BJ (cell line): ENCODE measurements around the gene WWOX. TPM values are rescaled to one million over a fixed set of nuclear protein-coding genes. Genes with fewer than 3 reads are reported as not detected.

Experiments used
- CTCF ChIA-PET: fragments of 350-600 bp; formaldehyde crosslinking; extraction: SDS; loops from one replicate; lab custom pipeline; 2021; ENCODE audit warnings: antibody characterized with exemption, inconsistent platforms; lab: Yijun Ruan, JAX
- POLR2A ChIA-PET: fragments of 300-600 bp; sonication (Branson Sonifier 250); formaldehyde crosslinking; extraction: SDS; loops from one replicate; lab custom pipeline; 2021; ENCODE audit warnings: antibody characterized with exemption; lab: Charles Lee
- DNase-seq: peaks from one replicate; pipeline ENCODE4 v3.0.0-alpha.2; 2011; ENCODE audit warnings: low read depth
- H3K27me3 ChIP-seq: 2 replicates; pipeline ENCODE4 v1.6.0; 2011; ENCODE audit warnings: low read length; ENCODE audit not compliant: control insufficient read depth, insufficient read depth
- H3K36me3 ChIP-seq: 2 replicates; pipeline ENCODE4 v1.5.1; 2011; ENCODE audit warnings: low read length; ENCODE audit not compliant: control insufficient read depth, insufficient read depth
- H3K4me3 ChIP-seq: 2 replicates; pipeline ENCODE4 v1.5.1; 2011; ENCODE audit warnings: low read depth, mild to moderate bottlenecking, control low read depth, low read length
- polyA plus RNA-seq: library from polyadenylated mRNA; depleted of rRNA; stranded (reverse); fragments of >200 nt; gene quantifications from 2 replicates; pipeline ENCODE4 v1.2.3, GENCODE V29; 2011
- TF ChIP-seq, protein P1 (sequence below): IDR thresholded peaks from 2 replicates; pipeline ENCODE4 v1.5.1; 2011; ENCODE audit warnings: low read depth, mild to moderate bottlenecking, control low read depth, inconsistent platforms, low read length, moderate library complexity; ENCODE audit not compliant: insufficient read depth

The WWOX gene
- polyA plus RNA-seq, 1 experiment: 3.1 TPM

DNA sequence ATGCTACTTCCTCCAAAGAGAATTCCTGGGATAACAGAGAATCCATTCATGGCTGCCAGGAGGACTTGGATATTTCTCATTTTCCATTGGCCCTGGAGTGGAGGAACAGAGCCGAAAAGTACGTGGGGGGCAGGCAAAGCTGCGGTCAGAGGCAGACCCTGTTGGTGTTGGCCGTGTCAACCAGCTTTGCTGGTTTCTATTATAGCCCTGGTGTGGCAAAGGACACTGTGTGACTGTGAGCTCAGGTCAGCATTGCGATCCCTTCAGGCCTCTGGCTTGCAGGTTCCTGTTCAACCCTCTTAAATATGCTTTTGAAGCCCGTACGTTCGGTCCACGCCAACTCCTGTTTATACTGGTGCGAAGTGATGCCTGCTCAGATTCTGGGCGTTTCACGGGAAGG is 904.9 kb downstream of the WWOX start:
- Histone ChIP-seq H3K27me3 (no peaks in the 10 kb centered on the region), H3K36me3 (no peaks in the 10 kb centered on the region), H3K4me3 (no peak overlapping the region)
- CTCF ChIA-PET: no interaction called here
- no peak for DNase-seq
- POLR2A ChIA-PET: no interaction called here
- TF ChIP-seq, protein P1, sequence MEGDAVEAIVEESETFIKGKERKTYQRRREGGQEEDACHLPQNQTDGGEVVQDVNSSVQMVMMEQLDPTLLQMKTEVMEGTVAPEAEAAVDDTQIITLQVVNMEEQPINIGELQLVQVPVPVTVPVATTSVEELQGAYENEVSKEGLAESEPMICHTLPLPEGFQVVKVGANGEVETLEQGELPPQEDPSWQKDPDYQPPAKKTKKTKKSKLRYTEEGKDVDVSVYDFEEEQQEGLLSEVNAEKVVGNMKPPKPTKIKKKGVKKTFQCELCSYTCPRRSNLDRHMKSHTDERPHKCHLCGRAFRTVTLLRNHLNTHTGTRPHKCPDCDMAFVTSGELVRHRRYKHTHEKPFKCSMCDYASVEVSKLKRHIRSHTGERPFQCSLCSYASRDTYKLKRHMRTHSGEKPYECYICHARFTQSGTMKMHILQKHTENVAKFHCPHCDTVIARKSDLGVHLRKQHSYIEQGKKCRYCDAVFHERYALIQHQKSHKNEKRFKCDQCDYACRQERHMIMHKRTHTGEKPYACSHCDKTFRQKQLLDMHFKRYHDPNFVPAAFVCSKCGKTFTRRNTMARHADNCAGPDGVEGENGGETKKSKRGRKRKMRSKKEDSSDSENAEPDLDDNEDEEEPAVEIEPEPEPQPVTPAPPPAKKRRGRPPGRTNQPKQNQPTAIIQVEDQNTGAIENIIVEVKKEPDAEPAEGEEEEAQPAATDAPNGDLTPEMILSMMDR: no peak

DNA sequence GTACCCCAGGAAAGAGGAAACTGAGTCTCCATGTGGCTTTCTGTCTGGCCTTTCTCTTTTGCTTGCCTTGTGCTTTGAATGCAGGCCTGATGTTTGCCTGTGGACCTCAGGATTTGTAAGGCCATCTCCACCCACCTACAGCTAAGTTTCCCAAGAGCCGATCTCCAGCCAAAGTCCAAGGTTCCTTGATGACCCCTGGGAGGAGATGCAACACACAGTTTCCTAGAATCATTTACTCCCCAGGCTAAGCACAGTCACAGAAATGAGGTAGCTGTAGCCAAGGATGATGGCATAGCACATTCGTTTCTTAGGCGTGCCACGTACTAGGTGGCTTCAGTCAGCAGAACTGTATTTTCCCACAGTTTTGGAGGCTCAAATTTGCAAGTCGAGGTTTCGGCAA is 905.6 kb downstream of the WWOX start:
- H3K36me3 ChIP-seq: no peaks in the 10 kb centered on the region
- POLR2A ChIA-PET: no interaction called here
- H3K27me3 ChIP-seq: no peaks in the 10 kb centered on the region
- no peak for DNase-seq
- no peak overlapping the region for H3K4me3 ChIP-seq
- CTCF ChIA-PET: no interaction called here
- TF ChIP-seq, protein P1: no peak

DNA sequence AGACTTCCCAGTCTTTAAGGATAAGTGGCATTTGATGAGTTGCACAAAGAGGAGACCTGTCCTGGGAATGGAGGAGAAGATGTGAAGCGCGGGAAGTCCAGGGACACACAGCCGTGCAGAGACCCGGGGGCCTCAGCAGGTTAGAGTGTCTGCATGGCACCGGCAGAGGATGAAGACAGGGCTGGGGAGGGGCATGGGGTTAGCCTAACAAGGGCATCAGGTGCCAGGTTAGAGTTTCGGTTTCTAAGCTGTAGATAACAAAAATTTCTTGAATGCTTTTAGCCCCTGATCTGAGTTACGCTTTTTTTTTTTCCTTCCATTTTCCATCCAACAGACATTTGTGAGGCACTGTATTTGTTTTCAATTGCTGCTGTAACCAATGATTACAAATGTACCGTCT is 906.8 kb downstream of the WWOX start:
- DNase-seq: no peak
- ChIA-PET CTCF (no interaction called here), POLR2A (no interaction called here)
- TF ChIP-seq, protein P1: no peak
- H3K4me3 ChIP-seq: no peak overlapping the region
- H3K27me3 ChIP-seq: no peaks in the 10 kb centered on the region
- H3K36me3 ChIP-seq: no peaks in the 10 kb centered on the region

DNA sequence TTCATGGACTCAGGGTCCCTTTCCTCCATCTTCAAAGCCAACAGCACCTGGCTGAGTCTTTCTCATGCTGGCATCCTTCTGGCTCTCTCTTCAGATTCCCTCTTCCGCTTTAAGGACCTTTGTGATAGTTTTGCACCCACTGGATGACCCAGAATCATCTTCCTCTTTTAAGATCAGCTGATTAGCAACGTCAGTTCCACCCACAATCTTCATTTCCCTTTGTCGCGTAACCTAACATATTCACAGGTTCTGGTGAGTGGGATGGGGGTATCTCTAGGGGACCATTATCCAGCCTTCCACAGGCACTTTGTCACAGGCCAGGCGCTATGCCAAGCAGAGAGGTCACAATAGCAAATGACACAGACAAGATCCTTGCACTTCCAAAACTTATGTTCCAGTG is 907.3 kb downstream of the WWOX start:
- ChIA-PET POLR2A (no interaction called here), CTCF (no interaction called here)
- no peak for DNase-seq

DNA sequence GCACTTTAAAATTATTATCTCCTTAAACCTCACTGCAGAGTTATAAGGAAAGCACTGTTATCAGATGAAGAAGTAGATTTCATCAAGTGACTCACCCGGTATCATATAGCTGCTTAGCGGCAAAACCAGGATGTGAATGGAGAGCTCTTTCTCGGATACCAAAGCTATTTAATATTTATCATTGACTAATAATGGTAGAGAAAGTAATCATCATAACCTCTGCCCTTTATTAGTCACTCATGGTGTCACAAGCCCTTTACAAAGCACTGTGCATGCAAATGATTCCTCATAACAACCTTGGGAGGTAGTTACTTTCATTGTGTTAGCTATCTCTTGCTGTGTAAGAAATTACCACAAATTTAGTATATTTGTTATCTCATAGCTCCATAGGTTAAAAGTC is 908.2 kb downstream of the WWOX start:
- H3K27me3 ChIP-seq: no peaks in the 10 kb centered on the region
- no peaks in the 10 kb centered on the region for H3K36me3 ChIP-seq
- POLR2A ChIA-PET: no interaction called here
- H3K4me3 ChIP-seq: no peak overlapping the region
- DNase-seq: no peak
- CTCF ChIA-PET: no interaction called here
- TF ChIP-seq, protein P1: no peak

More for the DNA sequence above, 907.3 kb downstream of the WWOX start:
- TF ChIP-seq, protein P1: no peak
- Histone ChIP-seq H3K36me3 (no peaks in the 10 kb centered on the region), H3K4me3 (no peak overlapping the region), H3K27me3 (no peaks in the 10 kb centered on the region)
